ENCODE results near the gene HCFC2.

Gene HCFC2

DNA sequence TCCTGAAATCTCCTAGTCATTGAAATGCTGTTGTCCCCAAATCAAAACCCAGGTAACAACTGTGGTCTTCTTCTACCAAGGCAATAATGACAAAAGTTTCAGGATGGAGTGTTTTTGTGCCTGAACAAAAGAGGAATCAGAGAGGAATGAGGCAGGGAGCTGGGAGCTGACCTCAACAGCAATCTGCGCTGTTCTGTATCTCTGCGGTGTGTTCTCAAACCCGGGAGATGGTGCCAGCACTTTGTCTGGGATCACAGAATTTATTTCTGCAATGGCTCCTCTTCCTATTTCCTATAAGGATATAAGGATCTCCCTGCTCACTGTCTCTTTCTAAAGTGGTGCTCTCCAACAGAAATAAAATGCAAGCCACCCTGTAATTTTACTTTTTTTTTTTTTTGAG is 13.9 kb upstream of the HCFC2 start:
- DNase-seq (ENCODE audit: low read depth) = no peak
- no peak overlapping the region for H3K4me3 ChIP-seq (ENCODE audit: low read depth, low read length)

GRCh38 chr12:104054681-104055346 is 9.5 kb upstream of the HCFC2 start:
- no peak for DNase-seq (ENCODE audit: low read depth)
- no peak overlapping the region for H3K4me3 ChIP-seq (ENCODE audit: low read depth, low read length)
- TF ChIP-seq, protein P1, sequence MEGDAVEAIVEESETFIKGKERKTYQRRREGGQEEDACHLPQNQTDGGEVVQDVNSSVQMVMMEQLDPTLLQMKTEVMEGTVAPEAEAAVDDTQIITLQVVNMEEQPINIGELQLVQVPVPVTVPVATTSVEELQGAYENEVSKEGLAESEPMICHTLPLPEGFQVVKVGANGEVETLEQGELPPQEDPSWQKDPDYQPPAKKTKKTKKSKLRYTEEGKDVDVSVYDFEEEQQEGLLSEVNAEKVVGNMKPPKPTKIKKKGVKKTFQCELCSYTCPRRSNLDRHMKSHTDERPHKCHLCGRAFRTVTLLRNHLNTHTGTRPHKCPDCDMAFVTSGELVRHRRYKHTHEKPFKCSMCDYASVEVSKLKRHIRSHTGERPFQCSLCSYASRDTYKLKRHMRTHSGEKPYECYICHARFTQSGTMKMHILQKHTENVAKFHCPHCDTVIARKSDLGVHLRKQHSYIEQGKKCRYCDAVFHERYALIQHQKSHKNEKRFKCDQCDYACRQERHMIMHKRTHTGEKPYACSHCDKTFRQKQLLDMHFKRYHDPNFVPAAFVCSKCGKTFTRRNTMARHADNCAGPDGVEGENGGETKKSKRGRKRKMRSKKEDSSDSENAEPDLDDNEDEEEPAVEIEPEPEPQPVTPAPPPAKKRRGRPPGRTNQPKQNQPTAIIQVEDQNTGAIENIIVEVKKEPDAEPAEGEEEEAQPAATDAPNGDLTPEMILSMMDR (IDR thresholded peaks at IDR 0.05; ENCODE audit: low read depth, low read length, missing control alignments) = no peak

More for the DNA sequence above, 13.9 kb upstream of the HCFC2 start:
- TF ChIP-seq, protein P1 (IDR thresholded peaks at IDR 0.05; ENCODE audit: low read depth, low read length, missing control alignments) = no peak

DNA sequence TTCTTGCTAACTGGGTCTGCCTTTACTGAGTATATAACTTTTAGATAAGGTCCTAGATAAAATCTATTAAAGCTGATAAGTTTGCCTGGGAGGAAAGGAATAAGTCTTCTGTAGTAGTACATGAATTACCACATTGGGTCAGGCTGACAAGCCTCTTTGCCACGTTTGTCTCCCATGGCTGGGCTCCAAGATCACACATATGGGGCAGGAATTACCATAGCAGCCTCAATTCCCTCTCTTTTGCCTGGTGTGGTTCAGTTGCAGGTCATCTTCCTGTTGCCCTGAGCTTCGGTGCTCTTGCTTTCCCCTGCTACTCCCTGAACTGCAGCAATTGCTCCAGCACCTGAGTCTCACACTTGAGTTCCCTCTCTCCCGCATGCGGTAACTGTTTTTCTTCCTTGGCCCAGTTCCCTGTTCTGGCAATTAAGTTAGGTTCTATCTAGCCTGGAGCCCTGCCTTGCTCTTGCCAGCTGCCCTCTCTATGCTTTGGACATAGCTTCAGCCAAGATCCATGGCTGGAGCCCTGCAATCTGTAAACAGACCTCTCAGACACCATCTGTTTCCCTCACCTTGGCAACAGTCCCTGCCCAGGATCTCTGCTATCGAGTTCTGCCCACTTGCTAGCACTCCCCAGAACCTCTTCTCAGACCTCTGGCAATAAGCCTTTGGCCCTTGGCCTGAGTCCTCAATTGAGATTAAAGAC is 8.5 kb upstream of the HCFC2 start:
- no peak overlapping the region for H3K4me3 ChIP-seq (ENCODE audit: low read depth, low read length)
- TF ChIP-seq, protein P1 (IDR thresholded peaks at IDR 0.05; ENCODE audit: low read depth, low read length, missing control alignments) = no peak
- DNase-seq (ENCODE audit: low read depth) = no peak

DNA sequence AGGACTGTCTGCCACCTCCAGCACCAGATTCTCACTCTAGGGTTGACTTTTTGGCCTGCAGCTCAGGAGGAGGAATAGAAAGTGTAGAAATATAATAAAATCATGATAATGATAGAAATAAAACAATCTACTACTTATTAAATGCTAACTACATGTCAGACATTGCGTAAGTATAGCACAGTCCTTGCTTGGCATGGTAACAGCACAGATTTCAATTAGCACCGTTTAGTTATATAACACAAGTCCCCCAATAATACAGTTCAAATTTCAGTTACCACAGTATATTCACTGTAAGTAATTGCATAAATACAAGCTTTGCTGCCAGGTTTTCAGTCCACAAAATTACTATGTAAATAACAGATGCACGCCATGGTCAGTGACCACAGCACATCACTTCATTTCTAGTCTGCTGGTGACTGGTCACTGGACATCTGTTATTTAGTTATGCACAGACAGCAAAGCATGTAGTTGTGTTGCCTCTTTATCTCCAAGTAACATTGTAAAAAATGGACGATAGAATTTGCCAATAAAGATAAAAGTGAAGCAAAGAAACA is 7.8 kb upstream of the HCFC2 start:
- no peak overlapping the region for H3K4me3 ChIP-seq (ENCODE audit: low read depth, low read length)
- TF ChIP-seq, protein P1 (IDR thresholded peaks at IDR 0.05; ENCODE audit: low read depth, low read length, missing control alignments) = no peak
- no peak for DNase-seq (ENCODE audit: low read depth)

GRCh38 chr12:104057771-104058197 is 6.5 kb upstream of the HCFC2 start:
- TF ChIP-seq, protein P1 (IDR thresholded peaks at IDR 0.05; ENCODE audit: low read depth, low read length, missing control alignments) = peak; percentile 63
- no peak for DNase-seq (ENCODE audit: low read depth)
- H3K4me3 ChIP-seq (ENCODE audit: low read depth, low read length) = no peak overlapping the region

DNA sequence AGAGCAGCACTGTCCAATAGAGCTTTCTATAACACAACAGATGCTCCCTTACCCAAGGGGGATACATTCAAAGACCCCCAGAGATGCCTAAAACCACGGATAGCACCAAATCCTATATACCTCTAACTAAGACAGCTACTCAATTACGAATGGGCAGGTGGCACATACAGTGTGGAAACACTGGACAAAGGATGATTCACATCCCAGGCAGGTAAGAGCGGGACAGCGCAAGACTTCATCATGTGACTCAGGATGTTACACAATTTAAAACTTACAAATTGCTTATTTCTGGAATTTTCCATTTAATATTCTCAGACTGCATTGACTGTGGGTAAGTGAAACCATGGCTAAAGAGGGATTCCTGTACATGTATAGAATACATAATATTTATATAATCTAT is 5.5 kb upstream of the HCFC2 start:
- DNase-seq (ENCODE audit: low read depth) = no peak
- TF ChIP-seq, protein P1 (IDR thresholded peaks at IDR 0.05; ENCODE audit: low read depth, low read length, missing control alignments) = no peak
- no peak overlapping the region for H3K4me3 ChIP-seq (ENCODE audit: low read depth, low read length)
